ENCODE measurements around the gene LHFPL4. TPM values are rescaled to one million over a fixed set of nuclear protein-coding genes. Genes with fewer than 3 reads are reported as not detected.

The LHFPL4 gene
- polyA plus RNA-seq, 3 donors, result not detected

- Histone ChIP-seq H3K9ac (ENCODE audit: insufficient read depth, low read length, poor library complexity, severe bottlenecking) (no peak overlapping the region), H3K9me3 (replicated peaks in 1 of 2; ENCODE audit: control insufficient read depth in 1 of 2, insufficient read depth in 1 of 2, low read length in 2 of 2) (no peaks in the 10 kb centered on the region), H3K4me2 (replicated peaks; ENCODE audit: extremely low read depth, low read length, poor library complexity, severe bottlenecking) (no peak overlapping the region), H2AFZ (ENCODE audit: insufficient read depth, low read depth, low read length, poor library complexity, severe bottlenecking) (no peak overlapping the region), H3K36me3 (replicated peaks in 1 of 2; ENCODE audit: control insufficient read depth in 1 of 2, insufficient read depth in 2 of 2, low read length in 2 of 2) (no peaks in the 10 kb centered on the region), H3K4me3 (replicated peaks in 1 of 3; ENCODE audit: low read depth in 2 of 3, low read length in 3 of 3) (no peak overlapping the region), H3K79me2 (ENCODE audit: insufficient read depth, low read length) (no peaks in the 10 kb centered on the region), H4K20me1 (ENCODE audit: insufficient read depth, low read length) (no peaks in the 10 kb centered on the region), H3K27me3 (ENCODE audit: control insufficient read depth in 2 of 2, insufficient read depth in 2 of 2, low read length in 2 of 2) (peaks cover 9 to 34% of the 10 kb centered on the region in 2 donors), H3K27ac (ENCODE audit: low read depth in 1 of 2, low read length in 2 of 2) (no peak overlapping the region), H3K4me1 (ENCODE audit: control insufficient read depth in 1 of 2, insufficient read depth in 2 of 2, low read length in 2 of 2) (no peaks in the 10 kb centered on the region)
- peak overlapping the region; percentile 37 to 69 for H3K4me3 Mint-ChIP-seq
- peaks cover 33 to 45% (median 40%) of the 10 kb centered on the region in 3 donors for H3K27me3 Mint-ChIP-seq (ENCODE audit: low read depth in 3 of 3)
- peaks cover 0 to 2% of the 10 kb centered on the region in 2 donors for H3K36me3 Mint-ChIP-seq
- peaks cover 2% of the 10 kb centered on the region for H3K4me1 Mint-ChIP-seq
- WGBS (ENCODE audit: insufficient coverage), result 84% methylated on average over 6 of the region's 6 CpGs
- intact Hi-C loops (cut with micrococcal nuclease), result no loop called here
- TF ChIP-seq CTCF (IDR thresholded peaks at IDR 0.05), result no peak
- peaks cover 0 to 9% (median 0%) of the 10 kb centered on the region in 7 donors for H3K9me3 Mint-ChIP-seq
- DNase-seq, result no peak
- H3K27ac Mint-ChIP-seq, result no peak overlapping the region
These were observed 52.4 kb downstream of the LHFPL4 start for GRCh38 chr3:9501226-9501625.

- H3K27me3 ChIP-seq (ENCODE audit: control insufficient read depth in 2 of 2, insufficient read depth in 2 of 2, low read length in 2 of 2), result peaks cover 9 to 34% of the 10 kb centered on the region in 2 donors
- peak; percentile 21 to 39 (median 23) for DNase-seq
- 2% methylated on average over 25 of the region's 39 CpGs for WGBS (ENCODE audit: insufficient coverage)
- TF ChIP-seq CTCF (IDR thresholded peaks at IDR 0.05), result peak; percentile 84
- H3K4me3 Mint-ChIP-seq, result peak overlapping the region in 1 of 2 donors; percentile 73
- intact Hi-C loops (cut with micrococcal nuclease), result no loop called here
- H3K27ac ChIP-seq (ENCODE audit: low read depth in 1 of 2, low read length in 2 of 2), result no peak overlapping the region
- H3K27ac Mint-ChIP-seq, result peak overlapping the region in 2 of 7 donors; percentile 54 to 67
- no peak overlapping the region for H3K4me3 ChIP-seq (replicated peaks in 1 of 3; ENCODE audit: low read depth in 2 of 3, low read length in 3 of 3)
- no peaks in the 10 kb centered on the region for H3K9me3 ChIP-seq (replicated peaks in 1 of 2; ENCODE audit: control insufficient read depth in 1 of 2, insufficient read depth in 1 of 2, low read length in 2 of 2)
- peaks cover 39 to 45% (median 43%) of the 10 kb centered on the region in 3 donors for H3K27me3 Mint-ChIP-seq (ENCODE audit: low read depth in 3 of 3)
- peaks cover 0 to 9% (median 0%) of the 10 kb centered on the region in 7 donors for H3K9me3 Mint-ChIP-seq
- no peak overlapping the region for H3K4me2 ChIP-seq (replicated peaks; ENCODE audit: extremely low read depth, low read length, poor library complexity, severe bottlenecking)
- H3K36me3 Mint-ChIP-seq, result peaks cover 0 to 2% of the 10 kb centered on the region in 2 donors
- H4K20me1 ChIP-seq (ENCODE audit: insufficient read depth, low read length), result no peaks in the 10 kb centered on the region
- H3K4me1 Mint-ChIP-seq, result peaks cover 2% of the 10 kb centered on the region
- no peak overlapping the region for H3K9ac ChIP-seq (ENCODE audit: insufficient read depth, low read length, poor library complexity, severe bottlenecking)
- H2AFZ ChIP-seq (ENCODE audit: insufficient read depth, low read depth, low read length, poor library complexity, severe bottlenecking), result no peak overlapping the region
- H3K79me2 ChIP-seq (ENCODE audit: insufficient read depth, low read length), result no peaks in the 10 kb centered on the region
- no peaks in the 10 kb centered on the region for H3K4me1 ChIP-seq (ENCODE audit: control insufficient read depth in 1 of 2, insufficient read depth in 2 of 2, low read length in 2 of 2)
- no peaks in the 10 kb centered on the region for H3K36me3 ChIP-seq (replicated peaks in 1 of 2; ENCODE audit: control insufficient read depth in 1 of 2, insufficient read depth in 2 of 2, low read length in 2 of 2)
These were observed 53.2 kb downstream of the LHFPL4 start for GRCh38 chr3:9500108-9501050.
